G401.6 (cell line): ENCODE results near the gene MYH11.

Experiments
- FAIRE-seq: peaks from 2 replicates; lab custom pipeline; 2012; peaks lifted over from hg19 to GRCh38; lab: Jason Lieb, UNC

MYH11 gene

DNA sequence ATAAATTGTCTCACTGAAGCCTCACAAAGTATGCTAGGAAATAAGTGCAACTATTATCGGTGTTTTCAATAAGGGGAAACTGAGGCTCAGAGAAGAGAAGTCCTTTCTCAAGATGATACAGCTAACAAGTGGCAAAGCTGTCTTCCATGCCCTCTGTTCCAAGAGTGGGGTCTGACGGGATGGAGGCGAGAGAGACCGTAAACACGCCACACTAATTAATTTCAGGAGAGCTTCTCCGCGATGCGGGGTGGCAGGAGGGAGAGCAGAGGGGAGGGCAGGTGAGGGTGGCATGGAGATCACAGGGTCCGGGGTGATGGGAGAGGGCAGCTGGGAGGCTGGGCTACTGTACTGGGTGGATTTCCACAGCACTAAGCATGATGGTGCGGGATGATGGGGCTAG, 80.3 kb downstream of the MYH11 start:
- no peak for FAIRE-seq

DNA sequence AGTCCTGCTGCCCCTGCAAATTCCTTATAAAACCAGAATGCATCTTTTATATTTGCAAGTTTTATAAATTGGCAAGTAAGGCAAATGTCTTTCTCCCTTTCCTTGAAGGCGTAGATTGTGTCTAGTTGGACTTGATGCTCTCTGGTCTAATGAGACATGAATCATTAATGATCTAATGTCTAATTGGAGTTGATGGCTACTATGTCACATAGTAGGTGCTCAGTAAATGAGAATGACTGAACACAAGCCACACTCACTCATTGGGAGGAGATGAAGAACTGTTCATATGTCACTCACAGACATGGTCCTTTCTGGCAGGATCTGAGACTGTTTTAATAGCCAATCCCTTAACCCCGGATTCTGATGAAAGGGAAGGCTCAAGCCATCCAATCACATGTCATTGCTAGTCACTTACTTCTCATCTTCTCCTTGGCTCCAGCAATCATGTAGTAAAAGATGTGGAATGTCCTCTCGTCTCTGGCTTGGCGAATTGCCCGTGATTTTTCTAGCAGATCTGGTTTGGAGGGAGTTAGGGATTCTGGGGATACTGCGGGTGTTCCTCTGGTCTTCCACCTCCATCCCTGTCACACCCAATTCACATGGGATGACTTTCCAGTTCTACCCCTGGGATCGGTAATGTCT, 81.0 kb downstream of the MYH11 start:
- FAIRE-seq, result no peak

DNA sequence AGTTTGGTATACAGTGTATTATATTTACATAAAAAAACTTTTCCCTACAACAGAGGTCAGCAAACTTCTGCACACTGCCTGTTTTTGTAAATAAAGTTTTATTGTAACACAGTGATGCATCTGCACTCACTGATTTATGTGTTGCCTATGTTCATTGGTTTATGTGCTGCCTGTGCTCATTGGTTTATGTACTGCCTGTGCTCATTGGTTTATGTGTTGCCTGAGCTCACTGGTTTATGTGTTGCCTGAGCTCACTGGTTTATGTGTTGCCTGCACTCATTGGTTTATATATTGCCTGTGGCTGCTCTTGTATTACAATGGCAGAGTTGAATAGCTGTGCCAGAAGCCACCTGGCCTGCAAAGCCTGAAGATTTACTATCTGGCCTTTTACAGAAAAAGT, 81.6 kb downstream of the MYH11 start:
- FAIRE-seq, result no peak

DNA sequence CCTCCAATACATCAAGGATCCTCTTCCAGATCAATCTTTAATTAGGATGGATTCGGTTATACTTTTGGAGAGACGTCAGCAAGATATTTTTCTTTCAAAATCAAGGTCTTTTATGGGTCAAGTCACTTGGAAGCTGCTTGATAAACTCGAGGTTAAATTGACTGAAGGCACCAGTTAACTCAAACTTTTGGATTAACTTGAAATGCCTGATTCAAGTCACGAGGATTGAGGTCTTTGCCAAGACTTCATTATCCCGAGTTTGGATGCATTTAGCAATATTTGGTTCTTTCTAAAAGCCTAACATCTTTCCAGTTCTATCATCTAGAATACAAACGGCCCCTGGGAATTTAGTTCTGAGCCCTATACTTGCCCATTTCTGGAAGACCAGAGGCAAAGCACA, 82.9 kb downstream of the MYH11 start:
- no peak for FAIRE-seq

DNA sequence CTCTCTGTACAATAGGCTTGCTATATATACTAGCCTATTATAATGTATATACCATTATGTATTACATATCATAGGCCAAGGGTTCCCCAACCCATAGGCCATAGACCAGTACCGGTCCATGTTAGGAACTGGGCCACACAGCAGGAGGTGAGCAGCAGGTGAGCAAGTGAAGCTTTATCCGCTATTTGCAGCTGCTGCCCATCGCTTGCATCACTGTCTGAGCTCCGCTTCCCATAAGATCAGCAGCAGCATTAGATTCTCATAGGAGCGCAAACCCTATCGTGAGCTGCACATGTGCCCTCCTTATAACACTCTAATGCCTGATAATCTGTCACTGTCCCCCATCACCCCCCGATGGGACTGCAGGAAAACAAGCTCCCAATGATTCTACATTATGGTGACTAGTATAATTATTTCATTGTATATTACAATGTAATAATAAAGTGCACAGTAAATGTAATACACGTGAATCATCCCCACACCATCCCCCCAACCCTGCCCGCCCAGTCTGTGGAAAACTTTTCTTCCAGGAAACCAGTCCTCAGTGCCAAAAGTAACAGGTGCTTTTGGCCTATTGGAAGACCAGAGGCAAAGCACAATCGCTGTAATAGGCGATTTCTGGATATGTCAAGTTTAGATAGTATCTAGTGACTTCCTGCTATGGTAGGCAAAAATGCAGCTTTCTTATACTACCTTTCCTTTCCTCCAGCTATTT, 84.1 kb downstream of the MYH11 start:
- FAIRE-seq, result no peak

DNA sequence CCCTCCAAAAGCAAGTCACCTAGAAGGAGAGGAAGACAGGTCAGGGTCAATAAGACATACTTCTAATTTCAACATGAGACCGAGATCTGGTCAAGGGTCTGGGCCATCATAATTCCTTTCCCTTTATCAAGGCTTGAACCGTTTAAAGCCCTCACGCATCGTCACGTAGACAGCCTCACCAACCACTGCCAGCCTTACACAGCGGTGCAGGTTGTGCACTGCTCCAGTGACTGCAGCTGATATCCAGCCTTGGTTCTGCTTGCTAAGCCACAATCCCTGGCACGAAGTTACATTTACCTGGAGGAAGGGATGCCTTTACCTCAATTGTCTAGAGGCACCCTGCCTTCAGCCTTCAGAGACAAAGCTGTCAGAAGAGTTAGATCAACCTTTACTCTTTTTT, 85.1 kb downstream of the MYH11 start:
- FAIRE-seq, result no peak

DNA sequence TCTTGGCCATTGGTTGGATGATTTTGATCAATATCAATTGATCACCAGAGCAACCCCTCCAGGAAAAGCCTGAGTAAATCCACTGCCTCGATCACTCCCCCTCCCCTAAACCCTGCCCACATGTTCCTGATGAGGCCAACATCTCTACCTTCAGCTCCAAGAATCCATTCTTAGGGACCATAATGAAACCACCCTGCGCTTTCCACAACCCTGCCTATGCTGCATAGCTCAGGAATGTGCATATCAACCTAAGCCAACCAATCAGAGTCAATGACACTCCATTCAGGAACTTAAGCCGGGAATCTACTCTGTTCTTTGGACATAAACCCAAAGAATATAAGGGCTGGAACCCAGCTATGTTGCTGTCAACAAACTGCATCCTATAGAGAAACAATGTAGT, 86.3 kb downstream of the MYH11 start:
- no peak for FAIRE-seq

DNA sequence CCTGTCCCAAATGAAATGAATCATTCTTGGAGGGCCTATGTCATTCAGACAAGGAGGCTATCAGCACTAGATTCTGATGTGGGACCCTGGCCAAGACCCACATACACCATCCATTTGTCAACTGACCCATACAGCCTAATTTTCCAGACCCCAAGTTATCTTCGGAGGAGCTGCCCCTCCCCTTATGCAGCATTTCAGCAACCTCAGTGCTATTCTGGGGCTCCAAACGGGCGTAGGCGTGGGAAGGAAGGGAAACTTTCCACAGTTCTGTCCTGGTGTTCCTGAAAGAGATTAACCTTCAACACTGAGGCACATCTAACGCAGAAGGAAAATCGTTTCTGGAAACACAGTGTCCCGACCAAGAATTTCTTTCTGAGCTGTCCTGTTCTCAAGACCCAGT, 86.7 kb downstream of the MYH11 start:
- no peak for FAIRE-seq

DNA sequence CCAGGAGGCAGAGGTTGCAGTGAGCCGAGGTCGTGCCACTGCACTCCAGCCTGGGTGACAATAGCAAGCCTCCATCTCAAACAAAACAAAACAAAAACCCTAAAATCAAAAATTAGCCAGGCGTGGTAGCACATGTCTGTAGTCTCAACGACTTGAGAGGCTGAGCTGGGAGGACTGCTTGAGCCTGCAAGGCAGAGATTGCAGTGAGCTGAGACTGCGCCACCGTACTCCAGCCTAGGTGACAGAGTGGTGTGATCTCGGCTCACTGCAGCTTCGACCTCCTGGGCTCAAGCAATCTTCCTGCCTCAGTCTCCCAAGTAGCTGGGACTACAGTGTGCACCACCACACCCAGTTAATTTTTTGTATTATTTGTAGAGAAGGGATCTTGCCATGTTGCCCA, 87.6 kb downstream of the MYH11 start:
- no peak for FAIRE-seq

DNA sequence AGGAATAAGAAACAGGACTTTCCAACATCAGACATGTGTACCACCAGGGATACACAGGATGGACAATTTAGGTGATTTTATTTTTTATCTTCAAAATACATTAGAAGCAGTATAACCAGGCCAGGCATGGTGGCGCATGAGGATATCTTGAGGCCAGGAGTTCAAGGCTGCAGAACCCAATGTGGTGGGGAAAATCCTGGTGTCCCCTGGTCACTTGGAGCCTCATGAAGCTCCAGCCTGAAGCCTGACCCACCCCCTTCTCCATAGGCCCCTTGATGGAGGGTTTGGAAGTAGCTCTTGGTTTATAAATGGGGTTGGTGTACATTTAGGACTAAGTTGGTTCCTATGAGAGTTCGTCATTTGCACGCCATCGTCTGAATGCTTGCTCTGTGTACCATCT, 88.6 kb downstream of the MYH11 start:
- FAIRE-seq, result no peak

DNA sequence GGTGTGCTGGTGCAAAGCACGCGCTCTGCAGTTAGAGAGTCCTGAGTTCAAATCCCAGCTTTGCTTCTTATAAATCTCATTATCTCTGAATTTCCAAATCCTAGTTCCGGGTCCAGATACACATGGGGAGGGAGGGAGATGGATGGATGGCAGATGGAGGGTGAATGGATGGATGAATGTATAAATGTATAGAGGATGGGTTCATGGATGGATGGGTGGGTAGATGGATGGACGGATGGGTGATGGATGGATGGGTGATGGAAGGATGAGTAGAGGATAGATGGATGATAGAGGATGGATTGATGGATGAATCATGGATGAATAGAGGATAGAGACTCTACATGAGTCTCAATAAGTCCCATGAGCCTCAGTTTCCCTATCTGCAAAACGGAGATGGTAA, 89.9 kb downstream of the MYH11 start:
- no peak for FAIRE-seq

DNA sequence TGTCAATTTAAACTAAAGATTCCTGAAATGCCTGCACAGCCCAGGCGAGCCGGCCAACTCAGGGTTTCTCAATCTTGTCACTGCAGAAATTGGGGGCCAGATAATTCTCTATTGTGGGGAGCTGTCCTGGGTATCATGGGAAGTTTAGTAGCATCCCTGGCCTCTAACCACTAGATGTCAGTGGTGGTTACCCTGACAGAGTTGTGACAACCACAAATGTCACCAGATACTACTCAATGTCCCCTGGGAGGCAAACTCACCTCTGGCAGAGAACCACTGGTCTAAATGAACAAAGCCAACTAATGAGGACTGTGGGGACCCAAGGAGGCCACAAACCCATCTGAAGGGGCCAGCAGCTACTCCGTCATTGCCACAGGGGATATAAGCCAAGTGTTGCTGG, 90.9 kb downstream of the MYH11 start:
- no peak for FAIRE-seq

DNA sequence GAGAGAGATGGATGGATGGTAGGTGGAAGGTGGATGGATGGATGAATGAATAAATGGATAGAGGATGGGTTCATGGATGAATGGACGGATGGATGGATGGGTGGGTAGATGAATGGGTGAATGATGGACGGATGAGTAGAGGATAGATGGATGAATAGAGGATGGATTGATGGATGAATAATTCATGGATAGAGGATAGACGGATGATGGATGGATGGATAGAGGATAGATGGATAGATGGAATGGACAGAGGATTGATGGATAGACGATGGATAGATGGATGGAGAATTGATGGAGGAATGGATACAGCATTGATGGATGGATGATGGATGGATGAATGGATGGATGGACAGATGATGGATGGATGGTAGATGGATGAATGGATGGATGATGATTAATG, 91.7 kb downstream of the MYH11 start:
- no peak for FAIRE-seq

DNA sequence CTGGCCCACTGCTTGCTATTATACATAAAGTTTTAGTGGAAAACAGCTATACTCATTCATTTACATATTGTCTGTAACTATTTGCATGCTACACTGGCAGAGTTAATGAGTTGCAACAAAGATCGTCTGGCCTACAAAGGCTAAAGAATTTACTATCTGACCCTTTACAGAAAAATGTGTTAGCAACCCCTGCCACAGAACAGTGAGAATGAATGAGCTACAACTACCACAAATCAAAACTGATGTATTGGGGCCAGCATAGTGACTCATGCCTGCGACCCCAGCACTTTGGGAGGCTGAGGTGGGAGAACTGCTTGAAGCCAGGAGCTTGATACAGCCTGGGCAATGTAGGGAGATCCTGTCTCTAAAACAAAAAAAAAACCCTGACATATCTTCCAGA, 92.7 kb downstream of the MYH11 start:
- FAIRE-seq, result no peak

DNA sequence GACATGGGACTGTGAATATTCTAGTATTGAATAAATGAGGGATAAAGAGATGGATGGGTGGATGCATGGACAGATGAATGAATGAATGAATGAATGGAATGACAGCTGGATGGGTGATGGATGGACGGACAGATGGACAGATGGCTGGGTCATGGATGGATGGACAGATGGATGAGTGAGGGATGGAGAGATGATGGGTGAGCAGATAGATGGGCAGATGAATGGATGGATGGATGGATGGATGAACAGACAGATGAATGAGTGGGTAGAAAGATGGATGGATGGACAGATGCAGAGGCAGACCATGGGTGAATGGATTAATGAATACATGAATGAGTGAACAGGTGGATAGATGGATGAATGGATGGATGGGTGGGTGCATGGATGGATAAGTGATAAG, 96.7 kb downstream of the MYH11 start:
- no peak for FAIRE-seq

DNA sequence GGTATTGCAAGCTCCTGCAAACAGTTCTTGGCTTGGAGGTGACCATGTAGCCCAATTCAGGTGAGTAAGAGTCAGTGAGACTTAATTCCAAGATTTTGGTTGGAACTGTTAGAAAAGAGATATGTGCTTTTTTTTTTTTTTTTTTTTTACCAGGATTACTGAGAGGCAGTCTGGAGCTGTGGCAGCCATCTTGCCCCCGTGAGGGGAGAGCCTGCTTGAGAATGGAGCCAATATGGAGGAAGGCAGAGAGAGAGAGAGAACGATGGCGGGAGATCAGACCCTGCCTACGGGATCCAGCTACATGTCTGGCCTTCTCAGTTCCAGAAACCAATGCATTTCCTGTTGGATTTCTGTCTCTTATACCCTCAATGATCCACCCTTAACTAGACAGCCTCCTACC, 97.8 kb downstream of the MYH11 start:
- FAIRE-seq, result no peak

DNA sequence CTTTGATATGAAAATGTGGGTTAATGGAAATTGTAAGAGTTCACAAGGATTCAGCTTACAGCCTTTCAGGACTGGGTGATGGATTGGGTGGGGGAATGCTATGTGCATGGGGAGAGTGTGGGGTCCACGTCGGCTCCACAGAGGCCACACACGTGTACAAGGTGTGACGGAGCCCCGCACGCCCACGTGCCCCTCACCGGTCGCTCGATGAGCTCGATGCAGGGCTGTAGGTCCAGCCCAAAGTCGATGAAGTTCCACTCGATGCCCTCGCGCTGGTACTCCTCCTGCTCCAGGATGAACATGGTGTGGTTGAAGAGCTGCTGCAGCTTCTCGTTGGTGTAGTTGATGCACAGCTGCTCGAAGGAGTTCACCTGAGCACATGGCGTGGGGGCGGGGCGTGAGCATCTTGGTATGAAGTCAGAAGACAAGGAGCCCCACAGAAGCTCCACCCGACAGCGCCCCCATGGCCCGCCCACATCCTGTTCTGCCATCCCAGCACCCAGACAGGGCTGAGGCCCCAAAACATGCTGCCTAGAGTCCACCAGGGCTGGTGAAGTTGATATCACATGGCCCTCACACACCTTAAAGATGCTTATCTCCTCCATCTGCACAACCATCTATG, 99.1 kb downstream of the MYH11 start:
- FAIRE-seq, result no peak

DNA sequence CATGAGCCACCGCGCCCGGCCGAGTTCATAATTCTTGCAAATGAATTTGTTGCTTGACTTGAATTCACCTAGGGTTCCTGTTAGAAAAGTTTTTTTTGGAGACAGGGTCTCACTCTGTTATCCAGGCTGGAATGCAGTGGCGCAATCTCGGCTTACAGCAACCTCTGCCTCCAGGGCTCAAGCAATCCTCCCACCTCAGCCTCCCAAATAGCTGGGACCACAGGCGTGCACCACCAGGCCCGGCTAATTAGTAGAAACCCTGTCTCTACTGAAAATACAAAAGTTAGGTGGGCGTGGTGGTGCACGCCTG, 99.8 kb downstream of the MYH11 start:
- FAIRE-seq, result no peak

DNA sequence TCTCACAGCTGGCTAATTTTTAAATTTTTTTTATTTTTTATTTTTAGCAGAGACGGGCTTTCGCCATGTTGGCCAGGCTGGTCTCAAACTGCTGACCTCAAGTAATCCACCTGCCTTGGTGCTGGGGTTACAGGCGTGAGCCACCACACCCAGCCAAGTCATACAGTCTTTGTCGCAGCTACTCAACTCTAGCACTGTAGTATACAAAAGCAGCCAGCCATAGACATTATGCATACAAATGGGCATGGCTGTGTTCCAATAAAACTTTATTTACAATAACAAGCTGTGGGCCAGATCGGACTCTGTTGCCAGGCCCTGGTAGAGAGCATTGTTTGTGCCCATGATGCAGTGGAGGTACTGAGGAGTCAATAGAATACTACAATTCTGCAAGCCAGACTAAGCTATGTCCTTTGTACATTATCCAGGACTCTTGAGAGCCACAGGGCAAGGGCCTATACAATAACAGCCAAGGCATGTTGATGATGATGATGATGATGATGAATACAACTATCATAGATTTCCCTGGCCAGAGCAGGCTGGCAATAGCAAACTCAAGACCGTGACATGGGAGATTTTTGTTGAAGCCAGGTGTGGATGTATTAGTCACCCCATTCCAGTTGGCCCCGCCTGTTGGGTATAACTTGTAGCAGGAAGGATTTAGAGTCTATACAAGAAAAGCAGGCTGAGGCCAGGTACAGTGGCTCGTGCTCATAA, 101.8 kb downstream of the MYH11 start:
- FAIRE-seq, result no peak

DNA sequence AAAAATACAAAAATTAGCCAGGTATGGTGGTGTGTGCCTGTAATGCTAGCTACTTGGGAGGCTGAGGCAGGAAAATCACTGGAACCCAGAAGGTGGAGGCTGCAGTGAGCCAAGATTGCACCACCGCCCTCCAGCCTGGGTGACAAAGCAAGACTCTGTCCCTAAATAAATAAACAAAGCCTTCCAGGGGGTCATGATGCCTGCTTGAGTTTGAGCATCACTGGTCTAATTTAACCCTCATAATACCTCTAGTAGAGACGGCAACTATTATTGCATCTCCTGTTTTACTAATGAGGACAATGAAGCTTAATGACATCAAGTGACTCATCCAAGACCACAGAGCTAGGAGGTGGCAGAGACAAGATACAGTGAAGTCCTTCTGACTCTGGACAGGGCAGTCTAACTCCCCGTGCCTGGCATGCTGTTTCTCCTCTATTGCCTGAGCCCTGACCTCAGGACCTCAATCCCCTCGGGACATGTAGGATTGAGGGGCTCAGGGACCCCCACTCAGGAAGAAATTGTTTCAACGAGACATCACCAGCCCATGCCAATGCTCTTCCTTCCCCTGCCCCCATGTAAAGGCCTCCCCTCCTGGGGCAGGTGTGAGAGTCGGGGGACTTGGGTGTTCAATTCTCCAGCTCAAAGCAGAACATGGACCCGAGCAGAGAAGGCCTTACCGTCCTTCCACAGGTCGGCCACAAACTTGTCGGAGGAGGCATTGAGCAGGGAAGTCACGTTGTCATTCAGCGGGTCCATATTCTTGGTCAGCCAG, 103.9 kb downstream of the MYH11 start:
- FAIRE-seq, result no peak

DNA sequence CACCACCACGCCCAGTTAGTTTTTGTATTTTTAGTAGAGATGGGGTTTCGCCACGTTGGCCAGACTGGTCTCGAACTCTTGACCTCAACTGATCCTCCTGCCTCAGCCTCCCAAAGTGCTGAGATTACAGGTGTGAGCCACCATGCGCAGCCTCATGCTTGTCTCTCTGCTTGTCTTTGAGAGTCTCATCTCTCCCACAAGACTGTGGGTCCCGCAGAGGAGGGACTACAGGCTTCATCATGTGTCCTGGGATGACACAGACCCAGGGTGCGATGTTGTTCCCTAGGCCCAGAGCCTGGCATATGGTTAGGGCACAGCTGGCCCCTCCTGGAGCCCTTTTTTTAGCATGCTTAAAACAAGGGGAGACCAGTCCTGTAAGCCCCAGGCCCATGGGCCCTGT, 104.9 kb downstream of the MYH11 start:
- FAIRE-seq, result no peak

DNA sequence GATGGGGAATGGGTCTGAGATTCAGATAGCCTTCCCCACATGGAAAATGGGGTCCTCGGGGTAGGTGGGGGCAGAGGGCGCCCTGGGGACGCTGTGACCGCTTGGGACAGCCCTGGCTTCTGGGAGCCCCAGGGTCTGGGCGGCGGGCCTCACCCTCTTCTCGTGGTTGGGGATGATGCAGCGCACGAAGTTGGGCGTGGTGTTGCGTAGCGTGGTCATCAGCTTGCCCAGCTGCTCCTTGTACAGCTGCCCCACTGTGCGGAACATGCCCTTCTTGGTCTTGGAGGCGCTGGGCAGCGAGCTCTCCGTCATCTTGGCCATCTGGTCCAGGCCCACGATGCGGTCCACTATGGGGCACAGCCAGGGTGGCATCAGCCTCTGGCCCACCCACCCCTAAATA, 106.8 kb downstream of the MYH11 start:
- no peak for FAIRE-seq

DNA sequence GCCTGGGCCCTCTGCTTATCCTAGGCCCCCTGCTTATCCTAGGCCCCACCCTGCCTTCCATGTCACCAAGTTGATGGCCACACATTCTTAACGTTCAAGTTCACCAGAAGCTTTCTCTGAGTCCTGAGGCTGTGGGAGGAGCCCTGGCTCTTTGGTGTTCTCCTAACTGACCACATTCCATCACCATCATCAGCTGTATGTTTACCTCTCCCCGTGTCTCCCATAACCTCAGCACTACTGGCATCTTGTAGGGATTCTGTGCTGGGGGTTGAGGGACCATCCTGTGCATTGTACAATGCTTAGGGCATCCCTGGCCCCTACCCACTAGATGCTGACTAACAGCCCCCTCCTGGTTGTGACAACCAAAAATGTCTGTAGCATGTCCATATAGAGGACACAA, 107.5 kb downstream of the MYH11 start:
- no peak for FAIRE-seq
